Fibroblast of lung (primary cell): ENCODE results near the gene AATF.
A peak's percentile ranks its signal among the peaks of the same experiment; 100 is the strongest.

Experiments used
- CTCF ChIP-seq, 2 donors: IDR thresholded peaks in 1 of 2; conservative IDR thresholded peaks in 1 of 2; 1 replicate in 1 of 2; 2 replicates in 1 of 2; pipeline ENCODE4 v1.5.1; 2011 to 2012; ENCODE audit warnings: low read length in 2 of 2, control low read depth in 1 of 2, inconsistent platforms in 1 of 2, low read depth in 1 of 2, mild to moderate bottlenecking in 1 of 2
- EZH2 ChIP-seq: IDR thresholded peaks from 2 replicates; pipeline ENCODE4 v1.5.1; 2012; ENCODE audit warnings: low read length, control low read depth, mild to moderate bottlenecking; ENCODE audit errors: missing control alignments

- TF ChIP-seq CTCF (conservative IDR thresholded peaks at IDR 0.05 in 1 of 2, IDR thresholded peaks at IDR 0.05 in 1 of 2; ENCODE audit: low read depth in 1 of 2, low read length in 2 of 2) (no peak), EZH2 (peak; percentile 91)
These were observed 16.9 kb upstream of the AATF start for GRCh38 chr17:36931697-36932382.
